PC-3 (cell line): ENCODE measurements around the gene VASH2. TPM values are rescaled to one million over a fixed set of nuclear protein-coding genes. Genes with fewer than 3 reads are reported as not detected.
"Not testable (repeated sequence)": the region's sequence is repeated elsewhere in the genome, so short reads cannot be mapped to it uniquely, and the experiment has no call there.

ENCODE experiments used
- ATAC-seq: fragments of 200-7000 bp; cut with Tn5 transposase; 2 replicates; pipeline ENCODE4 v1.9.1; 2020; ENCODE audit warnings: mild to moderate bottlenecking, moderate library complexity
- BruUV-seq: library from RNA; stranded (reverse); fragments of 400-500 nt; replicated peaks from 2 replicates; lab custom pipeline; 2021; lab: Mats Ljungman, UMichigan
- CTCF ChIA-PET: fragments of 300-600 bp; sonication (Branson Sonifier 250); formaldehyde crosslinking; loops from one replicate; lab custom pipeline; 2022; ENCODE audit warnings: antibody characterized with exemption; lab: Charles Lee
- POLR2A ChIA-PET: fragments of 300-600 bp; sonication (Branson Sonifier 250); formaldehyde crosslinking; loops from one replicate; lab custom pipeline; 2022; ENCODE audit warnings: antibody characterized with exemption; ENCODE audit not compliant: unreplicated experiment; lab: Charles Lee
- DNase-seq: peaks from one replicate; pipeline ENCODE4 v3.0.0-alpha.2; 2015
- H2AFZ ChIP-seq: fragments of 300-600 bp; sonication (generic); 2 replicates; pipeline ENCODE4 v1.6.0; 2016; ENCODE audit warnings: antibody characterized with exemption, low read length
- H3F3A ChIP-seq: fragments of 300-600 bp; sonication (generic); one replicate; pipeline ENCODE4 v1.6.0; 2017; ENCODE audit warnings: antibody characterized with exemption, low read length, control low read depth, mild to moderate bottlenecking; ENCODE audit not compliant: unreplicated experiment
- H3K27ac ChIP-seq: fragments of 300-600 bp; sonication (generic); 2 replicates; pipeline ENCODE4 v1.5.1; 2016; ENCODE audit warnings: mild to moderate bottlenecking, low read length
- H3K27me3 ChIP-seq: fragments of 300-600 bp; sonication (generic); 2 replicates; pipeline ENCODE4 v1.6.1; 2016; ENCODE audit warnings: low read length, mixed read lengths
- H3K36me3 ChIP-seq: fragments of 300-600 bp; sonication (generic); 2 replicates; pipeline ENCODE4 v1.6.1; 2016; ENCODE audit warnings: low read depth, mixed run types, low read length, mixed read lengths
- H3K4me1 ChIP-seq: fragments of 300-600 bp; sonication (generic); 2 replicates; pipeline ENCODE4 v1.5.1; 2016; ENCODE audit warnings: low read length; ENCODE audit not compliant: insufficient read depth
- H3K4me2 ChIP-seq: fragments of 300-600 bp; sonication (generic); 2 replicates; pipeline ENCODE4 v1.6.0; 2016; ENCODE audit warnings: low read length
- H3K4me3 ChIP-seq: fragments of 300-600 bp; sonication (generic); 2 replicates; pipeline ENCODE4 v1.5.1; 2016; ENCODE audit warnings: mild to moderate bottlenecking, low read length, mixed read lengths
- H3K79me2 ChIP-seq: fragments of 300-600 bp; sonication (generic); 2 replicates; pipeline ENCODE4 v1.6.1; 2017; ENCODE audit warnings: low read length, mixed read lengths
- H3K9ac ChIP-seq: fragments of 300-600 bp; sonication (generic); 2 replicates; pipeline ENCODE4 v1.6.0; 2016; ENCODE audit warnings: mild to moderate bottlenecking, low read length
- H3K9me2 ChIP-seq: fragments of 300-600 bp; sonication (generic); replicated peaks from 2 replicates; pipeline ENCODE4 v1.6.1; 2016; ENCODE audit warnings: mixed run types, low read length, mixed read lengths
- H3K9me3 ChIP-seq: fragments of 300-600 bp; sonication (generic); 2 replicates; pipeline ENCODE4 v1.6.1; 2016; ENCODE audit warnings: low read length, mixed read lengths
- H4K20me1 ChIP-seq: fragments of 300-600 bp; sonication (generic); 2 replicates; pipeline ENCODE4 v1.6.1; 2016; ENCODE audit warnings: low read length, mixed read lengths
- EZH2 ChIP-seq: fragments of 300-600 bp; sonication (generic); IDR thresholded peaks from one replicate; pipeline ENCODE4 v1.6.1; 2017; ENCODE audit warnings: antibody characterized with exemption, mild to moderate bottlenecking, low read length; ENCODE audit not compliant: unreplicated experiment
- EZH2phosphoT487 ChIP-seq: fragments of 300-600 bp; sonication (generic); IDR thresholded peaks from 2 replicates; pipeline ENCODE4 v1.6.1; 2018; ENCODE audit warnings: mild to moderate bottlenecking, antibody characterized with exemption, low read length, borderline replicate concordance
- intact Hi-C: fragments of 100-400 bp; cut with micrococcal nuclease; formaldehyde crosslinking; loops from 2 replicates; pipeline ENCODE4 v1.9.0; 2023
- total RNA-seq: library from RNA; depleted of rRNA; stranded (reverse); fragments of >200 nt; gene quantifications from 2 replicates; pipeline ENCODE4 v1.2.3, GENCODE V29; 2014
- TF ChIP-seq, protein P1 (sequence below): fragments of 300-600 bp; sonication (generic); conservative IDR thresholded peaks from 2 replicates; pipeline ENCODE4 v1.5.1; 2017; ENCODE audit warnings: antibody characterized with exemption, low read depth, mild to moderate bottlenecking, low read length

VASH2 gene
- total RNA-seq, 1 experiment from 2014 or later = 4.7 TPM

DNA sequence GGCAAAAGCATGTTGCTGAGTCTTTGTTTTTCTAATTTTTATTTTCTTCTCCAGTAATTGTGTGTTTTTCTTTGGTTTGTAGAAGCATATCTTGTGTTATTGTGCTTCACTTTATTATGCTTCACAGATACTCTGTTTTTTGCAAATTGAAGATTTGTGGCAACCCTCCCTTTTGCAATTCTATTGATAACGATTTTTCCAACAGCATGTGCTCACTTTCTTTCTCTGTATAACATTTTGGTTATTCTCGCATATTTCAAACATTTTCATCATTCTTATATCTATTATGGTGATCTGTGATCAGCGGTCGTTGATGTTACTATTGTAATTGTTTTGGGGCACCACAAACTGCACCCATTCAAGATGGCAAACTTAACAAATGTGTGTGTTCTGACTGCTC lies 69.1 kb downstream of the VASH2 start:
- no peaks in the 10 kb centered on the region for H4K20me1 ChIP-seq
- H3K79me2 ChIP-seq = peaks cover 7% of the 10 kb centered on the region
- no peak overlapping the region for H2AFZ ChIP-seq
- no peak overlapping the region for H3K27ac ChIP-seq
- TF ChIP-seq, protein P1, sequence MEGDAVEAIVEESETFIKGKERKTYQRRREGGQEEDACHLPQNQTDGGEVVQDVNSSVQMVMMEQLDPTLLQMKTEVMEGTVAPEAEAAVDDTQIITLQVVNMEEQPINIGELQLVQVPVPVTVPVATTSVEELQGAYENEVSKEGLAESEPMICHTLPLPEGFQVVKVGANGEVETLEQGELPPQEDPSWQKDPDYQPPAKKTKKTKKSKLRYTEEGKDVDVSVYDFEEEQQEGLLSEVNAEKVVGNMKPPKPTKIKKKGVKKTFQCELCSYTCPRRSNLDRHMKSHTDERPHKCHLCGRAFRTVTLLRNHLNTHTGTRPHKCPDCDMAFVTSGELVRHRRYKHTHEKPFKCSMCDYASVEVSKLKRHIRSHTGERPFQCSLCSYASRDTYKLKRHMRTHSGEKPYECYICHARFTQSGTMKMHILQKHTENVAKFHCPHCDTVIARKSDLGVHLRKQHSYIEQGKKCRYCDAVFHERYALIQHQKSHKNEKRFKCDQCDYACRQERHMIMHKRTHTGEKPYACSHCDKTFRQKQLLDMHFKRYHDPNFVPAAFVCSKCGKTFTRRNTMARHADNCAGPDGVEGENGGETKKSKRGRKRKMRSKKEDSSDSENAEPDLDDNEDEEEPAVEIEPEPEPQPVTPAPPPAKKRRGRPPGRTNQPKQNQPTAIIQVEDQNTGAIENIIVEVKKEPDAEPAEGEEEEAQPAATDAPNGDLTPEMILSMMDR = no peak
- TF ChIP-seq EZH2phosphoT487 (no peak), EZH2 (no peak)
- no peak overlapping the region for H3K9ac ChIP-seq
- ChIA-PET CTCF (no interaction called here), POLR2A (interaction anchor here (0.6 kb wide), 1 partner anchor 17 kb away, joined by 3 read pairs; no protein-coding TSS in a partner anchor)
- H3K4me1 ChIP-seq = peaks cover 33% of the 10 kb centered on the region
- BruUV-seq = no TSS peak
- H3K9me3 ChIP-seq = no peaks in the 10 kb centered on the region
- H3K4me2 ChIP-seq = peak overlapping the region; percentile 12; the same call in 1 of the 2 replicates
- H3F3A ChIP-seq = peaks cover 10% of the 10 kb centered on the region
- H3K36me3 ChIP-seq = no peaks in the 10 kb centered on the region
- no peak for ATAC-seq
- intact Hi-C loops = loop anchor here (1.0 to 5.0 kb wide), 4 partner anchors 51 to 532 kb away; partner anchors contain the start of gene FLVCR1
- no peak for DNase-seq
- no peaks in the 10 kb centered on the region for H3K27me3 ChIP-seq
- no peak overlapping the region for H3K4me3 ChIP-seq
- no peaks in the 10 kb centered on the region for H3K9me2 ChIP-seq

DNA sequence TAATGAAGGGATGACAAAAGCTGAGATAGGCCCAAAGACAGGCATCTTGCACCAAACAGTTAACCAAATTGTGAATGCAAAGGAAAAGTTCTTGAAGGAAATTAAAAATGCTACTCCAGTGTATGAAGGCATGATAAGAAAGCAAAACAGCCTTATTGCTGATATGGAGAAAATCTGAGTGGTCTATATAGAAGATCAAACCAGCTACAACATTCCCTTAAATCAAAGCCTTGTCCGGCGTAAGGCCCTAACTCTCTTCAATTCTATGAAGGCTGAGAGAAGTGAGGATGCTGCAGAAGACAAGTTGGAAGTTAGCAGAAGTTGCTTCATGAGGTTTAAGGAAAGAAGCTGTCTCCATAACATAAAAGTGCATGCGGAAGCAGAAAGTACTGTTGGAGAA lies 69.7 kb downstream of the VASH2 start:
- no peak for DNase-seq

DNA sequence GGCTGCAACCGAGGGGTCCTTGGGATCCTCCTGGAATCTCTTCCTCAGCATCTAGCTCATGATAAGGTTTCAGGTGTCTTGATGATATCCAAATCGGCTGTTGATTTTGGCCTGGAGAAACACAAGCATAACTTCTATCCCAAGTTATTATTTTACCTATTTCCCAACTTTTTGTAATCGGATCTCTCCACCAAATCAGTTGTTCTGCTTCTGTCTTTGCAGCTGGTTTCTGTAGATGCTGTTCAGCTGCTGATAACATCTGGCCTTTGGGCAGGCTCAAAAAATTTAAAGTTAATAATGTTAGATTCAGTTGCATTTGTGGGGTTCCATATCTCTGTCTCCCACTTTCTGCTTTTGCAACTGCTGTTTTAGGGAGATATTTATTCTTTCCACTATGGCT lies 76.7 kb downstream of the VASH2 start:
- ATAC-seq, intact Hi-C loops, H3K27ac ChIP-seq, H3K4me1 ChIP-seq, BruUV-seq, H3K36me3 ChIP-seq, H3K9ac ChIP-seq, H4K20me1 ChIP-seq, H3K9me3 ChIP-seq, H3K79me2 ChIP-seq, H3K27me3 ChIP-seq, H3K9me2 ChIP-seq, H3K4me2 ChIP-seq, POLR2A ChIA-PET, H3K4me3 ChIP-seq, DNase-seq, H3F3A ChIP-seq, H2AFZ ChIP-seq, CTCF ChIA-PET: not testable (repeated sequence)

More for the DNA sequence above, 69.7 kb downstream of the VASH2 start:
- Histone ChIP-seq H3K79me2 (peaks cover 2% of the 10 kb centered on the region), H3K4me1 (peaks cover 30% of the 10 kb centered on the region), H4K20me1 (no peaks in the 10 kb centered on the region), H3K4me3 (no peak overlapping the region), H3K27me3 (no peaks in the 10 kb centered on the region), H2AFZ (no peak overlapping the region), H3K9me2 (no peaks in the 10 kb centered on the region), H3F3A (peaks cover 10% of the 10 kb centered on the region), H3K4me2 (no peak overlapping the region), H3K9ac (no peak overlapping the region), H3K9me3 (no peaks in the 10 kb centered on the region), H3K27ac (no peak overlapping the region), H3K36me3 (no peaks in the 10 kb centered on the region)
- no peak for ATAC-seq
- CTCF ChIA-PET = no interaction called here
- intact Hi-C loops = no loop called here
- BruUV-seq = no TSS peak
- no peak for TF ChIP-seq EZH2
- TF ChIP-seq, protein P1 = no peak
- TF ChIP-seq EZH2phosphoT487 = no peak
- POLR2A ChIA-PET = interaction anchor here (0.6 kb wide), 1 partner anchor 18 kb away, joined by 3 read pairs; no protein-coding TSS in a partner anchor
